ENCODE measurements around the gene PRND. TPM values are rescaled to one million over a fixed set of nuclear protein-coding genes. Genes with fewer than 3 reads are reported as not detected.
"Not testable (repeated sequence)": the region's sequence is repeated elsewhere in the genome, so short reads cannot be mapped to it uniquely, and the experiment has no call there.

The PRND gene
- total RNA-seq, 1 experiment from 2014 or later: 0.04 TPM

- H3K9ac ChIP-seq (ENCODE audit: extremely low read depth, insufficient read length, low read length); H3K14ac ChIP-seq (ENCODE audit: insufficient read depth, low read length); H3K23me2 ChIP-seq (ENCODE audit: insufficient read length, low read depth, low read length, poor library complexity, severe bottlenecking); H3K18ac ChIP-seq (ENCODE audit: insufficient read length, low read depth, low read length); H4K91ac ChIP-seq (ENCODE audit: insufficient read length, low read depth, low read length); H3K4me2 ChIP-seq (ENCODE audit: insufficient read depth, insufficient read length, low read length); H2BK120ac ChIP-seq (ENCODE audit: low read depth, low read length, poor library complexity, severe bottlenecking); H3K9me3 Mint-ChIP-seq; H4K20me1 ChIP-seq (ENCODE audit: control insufficient read depth, insufficient read depth, insufficient read length); H3K27me3 ChIP-seq (ENCODE audit: insufficient read depth, low read length); H3K23ac ChIP-seq (ENCODE audit: insufficient read length, low read depth, low read length); H3K9me3 ChIP-seq (ENCODE audit: control insufficient read depth, low read depth, low read length); H4K5ac ChIP-seq (ENCODE audit: insufficient read length, low read depth, low read length); H3K4ac ChIP-seq (ENCODE audit: low read depth, low read length); H2AK5ac ChIP-seq (ENCODE audit: insufficient read length, low read length); H4K8ac ChIP-seq (replicated peaks; ENCODE audit: insufficient read length, low read depth, low read length); H2BK12ac ChIP-seq (ENCODE audit: insufficient read length, low read depth, low read length); H3K4me1 ChIP-seq (ENCODE audit: insufficient read depth, low read length); H3K79me2 ChIP-seq (ENCODE audit: insufficient read depth, low read length); H3K36me3 Mint-ChIP-seq (ENCODE audit: insufficient read depth in 1 of 3, low read depth in 3 of 3); H3K27ac ChIP-seq (ENCODE audit: insufficient read length, low read depth, low read length); H2AFZ ChIP-seq (ENCODE audit: low read length); H2BK20ac ChIP-seq (ENCODE audit: low read depth, low read length, poor library complexity, severe bottlenecking); H2BK5ac ChIP-seq (ENCODE audit: insufficient read length, low read length); H2BK15ac ChIP-seq (ENCODE audit: low read depth, low read length); H3K79me1 ChIP-seq (ENCODE audit: insufficient read depth, low read depth, low read length, poor library complexity, severe bottlenecking); H3K56ac ChIP-seq (ENCODE audit: insufficient read length, low read depth, low read length); H3K27ac Mint-ChIP-seq; H3T11ph ChIP-seq (ENCODE audit: low read length): not testable (repeated sequence)
- TF ChIP-seq CTCF (conservative IDR thresholded peaks at IDR 0.05): peak; percentile 74
- DNase-seq: peak; percentile 84
- Mint-ChIP-seq H3K27me3 (ENCODE audit: low read depth) (peaks cover 34% of the 10 kb centered on the region), H3K4me3 (peak overlapping the region in 1 of 2 experiments; percentile 12; a peak in 3 of 5 replicates), H3K4me1 (peaks cover 10 to 12% of the 10 kb centered on the region in 2 experiments)
- WGBS (ENCODE audit: extremely low coverage, insufficient read length, low lambda C conversion rate): no CpG with 5 or more reads among the region's 16 CpGs
These were observed 37.6 kb downstream of the PRND start for GRCh38 chr20:4759100-4759884.
